GM12891 (cell line): ENCODE data around the gene CAMK1D.

Source experiments
- POLR2A ChIP-seq: IDR thresholded peaks from 2 replicates; pipeline ENCODE4 v1.6.1; 2011; ENCODE audit warnings: low read depth, low read length, control low read depth
- POLR2AphosphoS5 ChIP-seq: IDR thresholded peaks from 2 replicates; pipeline ENCODE4 v1.6.1; 2011; ENCODE audit warnings: low read depth, low read length, control low read depth
- TAF1 ChIP-seq: IDR thresholded peaks from 2 replicates; pipeline ENCODE4 v1.6.1; 2011; ENCODE audit warnings: low read depth, low read length, control low read depth

DNA sequence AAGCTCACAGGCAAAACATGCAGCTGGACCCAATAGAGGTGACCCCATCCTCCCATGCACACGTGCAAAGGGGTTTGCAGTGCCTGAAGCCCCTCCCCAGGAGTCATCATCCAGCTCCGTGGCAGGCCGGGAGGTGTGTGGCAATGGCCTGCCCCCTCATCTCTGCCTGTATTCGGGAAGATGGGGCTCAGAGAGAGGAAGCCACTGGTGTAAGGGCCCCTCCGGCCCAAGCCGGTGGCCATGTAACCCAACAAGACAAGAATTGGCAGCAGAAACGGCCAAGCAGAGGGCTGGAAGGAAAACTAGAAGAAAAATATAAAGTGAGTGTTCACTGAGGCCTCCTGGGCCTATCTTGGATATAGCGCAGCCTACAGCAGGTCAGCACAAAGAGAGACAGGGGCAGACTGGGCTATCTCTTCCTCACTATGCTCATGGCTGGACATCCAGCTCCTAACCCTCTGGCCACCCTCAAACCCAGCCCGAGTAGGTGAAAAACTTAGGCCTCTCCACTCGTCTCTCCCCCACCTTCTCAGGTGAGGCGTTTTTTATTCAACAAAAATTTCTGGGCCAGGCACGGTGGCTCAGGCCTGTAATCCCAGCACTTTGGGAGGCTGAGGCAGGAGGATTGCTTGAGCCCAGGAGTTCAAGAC lies 494.1 kb downstream of the CAMK1D start:
- no peak for TF ChIP-seq POLR2A
- no peak for TF ChIP-seq TAF1
- TF ChIP-seq POLR2AphosphoS5 = no peak
